Activated CD8-positive, alpha-beta T cell treated with anti-CD3 and anti-CD28 coated beads for 36 hours (primary cell): ENCODE results near the gene SLC22A25. TPM values are rescaled to one million over a fixed set of nuclear protein-coding genes. Genes with fewer than 3 reads are reported as not detected.

ENCODE experiments used
- ATAC-seq: fragments of 200-7000 bp; cut with Tn5 transposase; one replicate; pipeline ENCODE4 v1.10.0; 2021; ENCODE audit warnings: mild to moderate bottlenecking, moderate library complexity
- CTCF ChIA-PET: fragments of 350-600 bp; sonication (Branson Sonifier 250); formaldehyde crosslinking; loops from one replicate; lab custom pipeline; 2021; ENCODE audit warnings: antibody characterized with exemption; lab: Charles Lee
- POLR2A ChIA-PET: fragments of 350-600 bp; sonication (Branson Sonifier 250); formaldehyde crosslinking; loops from one replicate; lab custom pipeline; 2021; ENCODE audit warnings: antibody characterized with exemption; lab: Charles Lee
- DNase-seq: peaks from one replicate; pipeline ENCODE4 v3.0.0-alpha.2; 2020
- H3K27ac Mint-ChIP-seq: one replicate; pipeline ENCODE4 v1.8.0; 2021; ENCODE audit warnings: mild to moderate bottlenecking, mixed read lengths
- H3K27me3 Mint-ChIP-seq: one replicate; pipeline ENCODE4 v1.8.0; 2021; ENCODE audit warnings: mixed read lengths
- H3K36me3 Mint-ChIP-seq: one replicate; pipeline ENCODE4 v1.8.0; 2021; ENCODE audit warnings: low read depth, mixed read lengths
- H3K4me1 Mint-ChIP-seq: one replicate; pipeline ENCODE4 v1.8.0; 2021; ENCODE audit warnings: low read depth, mixed read lengths
- H3K4me3 Mint-ChIP-seq: one replicate; pipeline ENCODE4 v1.8.0; 2021; ENCODE audit warnings: mild to moderate bottlenecking, moderate library complexity, mixed read lengths
- H3K9me3 Mint-ChIP-seq: one replicate; pipeline ENCODE4 v1.8.0; 2021; ENCODE audit warnings: mixed read lengths
- intact Hi-C: fragments of 100-400 bp; cut with micrococcal nuclease; formaldehyde crosslinking; loops from one replicate; pipeline ENCODE4 v1.10.0; 2022
- total RNA-seq, 2 experiments: library from RNA; stranded (reverse); gene quantifications; one replicate each; pipeline ENCODE4 v1.2.3, GENCODE V29; 2021
- TF ChIP-seq, protein P1 (sequence below): fragments of 200-600 bp; IDR thresholded peaks from one replicate; pipeline ENCODE4 v1.8.0; 2022; ENCODE audit warnings: antibody characterized with exemption, mild to moderate bottlenecking

The SLC22A25 gene
- total RNA-seq = not detected

DNA sequence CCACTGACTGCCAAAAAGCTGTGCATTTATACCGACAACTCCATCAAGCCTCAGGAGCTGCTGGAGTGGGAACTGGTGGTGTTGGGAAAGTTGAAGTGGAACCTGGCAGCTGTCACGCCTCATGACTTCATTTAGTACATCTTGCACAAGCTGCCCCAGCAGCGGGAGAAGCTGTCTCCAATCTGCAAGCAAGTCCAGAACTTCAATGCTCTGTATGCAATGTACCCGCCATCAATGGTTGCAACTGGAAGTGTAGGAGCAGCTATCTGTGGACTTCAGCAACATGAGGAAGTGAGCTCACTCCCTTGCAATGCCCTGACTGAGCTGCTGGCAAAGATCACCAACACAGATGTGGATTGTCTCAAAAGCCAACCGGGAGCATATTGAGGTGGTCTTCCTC is at the start of gene SLC22A25:
Gene SLC22A25 (minus strand): TSS at position 67 of the 400 bp plus-strand sequence. CDS start 13,947 bp downstream, outside the sequence.
- Mint-ChIP-seq H3K4me1 (peaks cover 18% of the 10 kb centered on the region), H3K9me3 (no peaks in the 10 kb centered on the region), H3K27me3 (peaks cover 5% of the 10 kb centered on the region), H3K36me3 (no peaks in the 10 kb centered on the region), H3K27ac (no peak within 1 kb of the TSS), H3K4me3 (no peak within 1 kb of the TSS)
- TF ChIP-seq, protein P1, sequence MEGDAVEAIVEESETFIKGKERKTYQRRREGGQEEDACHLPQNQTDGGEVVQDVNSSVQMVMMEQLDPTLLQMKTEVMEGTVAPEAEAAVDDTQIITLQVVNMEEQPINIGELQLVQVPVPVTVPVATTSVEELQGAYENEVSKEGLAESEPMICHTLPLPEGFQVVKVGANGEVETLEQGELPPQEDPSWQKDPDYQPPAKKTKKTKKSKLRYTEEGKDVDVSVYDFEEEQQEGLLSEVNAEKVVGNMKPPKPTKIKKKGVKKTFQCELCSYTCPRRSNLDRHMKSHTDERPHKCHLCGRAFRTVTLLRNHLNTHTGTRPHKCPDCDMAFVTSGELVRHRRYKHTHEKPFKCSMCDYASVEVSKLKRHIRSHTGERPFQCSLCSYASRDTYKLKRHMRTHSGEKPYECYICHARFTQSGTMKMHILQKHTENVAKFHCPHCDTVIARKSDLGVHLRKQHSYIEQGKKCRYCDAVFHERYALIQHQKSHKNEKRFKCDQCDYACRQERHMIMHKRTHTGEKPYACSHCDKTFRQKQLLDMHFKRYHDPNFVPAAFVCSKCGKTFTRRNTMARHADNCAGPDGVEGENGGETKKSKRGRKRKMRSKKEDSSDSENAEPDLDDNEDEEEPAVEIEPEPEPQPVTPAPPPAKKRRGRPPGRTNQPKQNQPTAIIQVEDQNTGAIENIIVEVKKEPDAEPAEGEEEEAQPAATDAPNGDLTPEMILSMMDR = no peak
- ChIA-PET CTCF (no interaction called here), POLR2A (no interaction called here)
- ATAC-seq (no peak), DNase-seq (no peak)
- intact Hi-C loops = no loop called here

DNA sequence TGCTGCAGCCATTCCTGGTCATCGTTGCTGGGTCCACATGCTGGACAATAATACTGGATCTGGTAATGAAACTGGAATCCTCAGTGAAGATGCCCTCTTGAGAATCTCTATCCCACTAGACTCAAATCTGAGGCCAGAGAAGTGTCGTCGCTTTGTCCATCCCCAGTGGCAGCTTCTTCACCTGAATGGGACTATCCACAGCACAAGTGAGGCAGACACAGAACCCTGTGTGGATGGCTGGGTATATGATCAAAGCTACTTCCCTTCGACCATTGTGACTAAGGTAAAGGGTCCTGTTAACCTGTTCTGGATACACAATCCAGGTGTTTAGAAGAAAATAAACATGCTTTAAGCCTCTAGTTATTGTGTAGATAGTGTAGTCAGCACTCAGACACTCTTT is 46.9 kb upstream of the SLC22A25 start:
- DNase-seq = no peak
- H3K27me3 Mint-ChIP-seq = peaks cover 25% of the 10 kb centered on the region
- TF ChIP-seq, protein P1 = no peak
- H3K36me3 Mint-ChIP-seq = no peaks in the 10 kb centered on the region
- no peak overlapping the region for H3K4me3 Mint-ChIP-seq
- H3K4me1 Mint-ChIP-seq = no peaks in the 10 kb centered on the region
- ChIA-PET POLR2A (no interaction called here), CTCF (interaction anchor here (1.2 kb wide), 1 partner anchor 16 kb away, joined by 4 read pairs; no protein-coding TSS in a partner anchor)
- H3K27ac Mint-ChIP-seq = no peak overlapping the region
- peaks cover 19% of the 10 kb centered on the region for H3K9me3 Mint-ChIP-seq
- intact Hi-C loops = no loop called here
- no peak for ATAC-seq

DNA sequence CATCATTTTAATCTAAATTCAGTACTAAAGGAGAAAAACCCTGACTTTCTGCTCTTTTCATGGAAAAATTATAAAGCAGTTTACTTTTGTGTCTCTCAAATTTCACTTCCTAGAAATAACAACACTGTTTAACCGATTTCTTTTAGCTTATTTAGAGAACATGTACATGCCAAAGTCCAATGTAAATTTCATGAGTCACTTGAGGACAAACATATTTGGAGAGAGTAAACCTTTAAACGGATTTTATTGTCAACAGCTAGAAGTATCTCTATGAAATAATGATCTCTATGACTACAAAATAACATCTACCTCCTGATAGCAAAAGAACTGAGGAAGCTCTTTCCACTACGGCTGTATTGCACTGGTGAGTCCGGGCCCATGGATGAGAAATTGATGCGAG is 46.3 kb upstream of the SLC22A25 start:
- ChIA-PET CTCF (interaction anchor here (1.2 kb wide), 1 partner anchor 15 kb away, joined by 4 read pairs; no protein-coding TSS in a partner anchor), POLR2A (no interaction called here)
- TF ChIP-seq, protein P1 = no peak
- peaks cover 29% of the 10 kb centered on the region for H3K27me3 Mint-ChIP-seq
- H3K9me3 Mint-ChIP-seq = peaks cover 15% of the 10 kb centered on the region
- no peaks in the 10 kb centered on the region for H3K36me3 Mint-ChIP-seq
- intact Hi-C loops = no loop called here
- ATAC-seq (no peak), DNase-seq (no peak)
- no peak overlapping the region for H3K4me3 Mint-ChIP-seq
- H3K4me1 Mint-ChIP-seq = no peaks in the 10 kb centered on the region
- no peak overlapping the region for H3K27ac Mint-ChIP-seq

DNA sequence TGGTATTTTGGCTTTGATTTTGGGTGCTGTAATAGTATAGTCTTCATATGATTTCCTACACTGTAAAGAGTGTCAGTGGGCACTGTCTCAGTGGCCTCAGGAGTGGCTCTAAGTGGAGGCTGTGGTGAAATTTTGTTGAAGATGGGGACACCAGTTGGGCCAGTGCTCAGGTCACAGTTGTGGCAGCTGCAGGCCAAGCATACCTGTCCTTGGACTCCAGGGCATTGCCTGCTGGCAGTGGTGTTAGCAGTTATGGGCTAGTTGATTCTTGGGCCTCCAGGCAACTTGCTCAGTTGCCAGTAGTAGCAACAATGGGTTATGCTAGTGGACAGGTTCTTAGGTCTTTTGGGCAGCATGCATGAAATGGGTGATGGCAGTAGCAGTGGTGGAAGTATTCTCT is 39.2 kb upstream of the SLC22A25 start:
- Mint-ChIP-seq H3K9me3 (no peaks in the 10 kb centered on the region), H3K4me3 (no peak overlapping the region), H3K27ac (no peak overlapping the region), H3K27me3 (peaks cover 40% of the 10 kb centered on the region), H3K36me3 (no peaks in the 10 kb centered on the region), H3K4me1 (no peaks in the 10 kb centered on the region)
- intact Hi-C loops = no loop called here
- no peak for ATAC-seq
- TF ChIP-seq, protein P1 = no peak
- ChIA-PET CTCF (no interaction called here), POLR2A (no interaction called here)
- DNase-seq = no peak

DNA sequence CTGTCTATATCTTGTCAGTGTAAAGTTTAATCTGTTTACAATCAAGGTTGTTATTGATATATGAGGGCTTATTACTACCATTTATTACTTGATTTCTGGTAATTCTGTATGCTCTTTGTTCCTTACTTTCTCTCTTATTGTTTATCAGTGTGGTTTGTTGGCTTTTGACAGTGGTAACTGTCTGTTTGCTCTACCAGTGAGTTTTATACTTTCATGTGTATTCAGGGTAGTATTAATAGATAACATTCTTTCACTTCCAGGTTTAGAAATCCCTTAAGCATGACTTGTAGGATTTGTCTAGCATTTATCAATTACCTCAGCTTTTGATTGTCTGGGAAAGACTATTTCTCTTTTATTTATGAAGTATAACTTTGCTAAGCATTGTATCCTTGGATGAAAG is 37.5 kb upstream of the SLC22A25 start:
- ChIA-PET CTCF (no interaction called here), POLR2A (no interaction called here)
- Mint-ChIP-seq H3K36me3 (no peaks in the 10 kb centered on the region), H3K4me3 (no peak overlapping the region), H3K27ac (no peak overlapping the region), H3K27me3 (peaks cover 29% of the 10 kb centered on the region), H3K4me1 (no peaks in the 10 kb centered on the region), H3K9me3 (no peaks in the 10 kb centered on the region)
- DNase-seq (no peak), ATAC-seq (no peak)
- TF ChIP-seq, protein P1 = no peak
- intact Hi-C loops = no loop called here
